Glutamatergic neuron (in vitro differentiated cells): Measurements from ENCODE around the gene SLC6A19. TPM values are rescaled to one million over a fixed set of nuclear protein-coding genes. Genes with fewer than 3 reads are reported as not detected.

ENCODE experiments used
- DNase-seq: peaks from one replicate; pipeline ENCODE4 v3.0.0; 2022
- H3K27ac Mint-ChIP-seq: one replicate; pipeline ENCODE4 v1.8.0; 2020; ENCODE audit warnings: mild to moderate bottlenecking, mixed read lengths, inconsistent platforms; ENCODE audit not compliant: unreplicated experiment
- H3K27me3 Mint-ChIP-seq: one replicate; pipeline ENCODE4 v1.8.0; 2020; ENCODE audit warnings: mild to moderate bottlenecking, moderate library complexity, mixed read lengths, inconsistent platforms; ENCODE audit not compliant: unreplicated experiment
- H3K36me3 Mint-ChIP-seq: one replicate; pipeline ENCODE4 v1.8.0; 2020; ENCODE audit warnings: mild to moderate bottlenecking, mixed read lengths, inconsistent platforms; ENCODE audit not compliant: unreplicated experiment
- H3K4me1 Mint-ChIP-seq: one replicate; pipeline ENCODE4 v1.8.0; 2020; ENCODE audit warnings: mild to moderate bottlenecking, low read depth, mixed read lengths, inconsistent platforms; ENCODE audit not compliant: unreplicated experiment
- H3K4me3 Mint-ChIP-seq: one replicate; pipeline ENCODE4 v1.8.0; 2020; ENCODE audit warnings: mild to moderate bottlenecking, mixed read lengths, inconsistent platforms; ENCODE audit not compliant: unreplicated experiment
- H3K9me3 Mint-ChIP-seq: one replicate; pipeline ENCODE4 v1.8.0; 2020; ENCODE audit warnings: mild to moderate bottlenecking, moderate library complexity, mixed read lengths, inconsistent platforms; ENCODE audit not compliant: unreplicated experiment
- CTCF ChIP-seq: fragments of 200-600 bp; sonication (generic); IDR thresholded peaks from one replicate; pipeline ENCODE4 v1.5.0; 2021; ENCODE audit not compliant: partially characterized antibody, unreplicated experiment
- total RNA-seq: library from RNA; stranded (reverse); fragmentation: NEBNext Ultra II Directional; extraction: Animal tissue kit (Norgen Biotek cat#: 25700); gene quantifications from one replicate; pipeline ENCODE4 v1.2.1, GENCODE V29; 2021; ENCODE audit not compliant: unreplicated experiment

SLC6A19 gene
- total RNA-seq, 1 donor from 2014 or later, result not detected

- Mint-ChIP-seq H3K9me3 (peaks cover 2% of the 10 kb centered on the region), H3K27ac (no peak overlapping the region), H3K36me3 (no peaks in the 10 kb centered on the region), H3K4me3 (no peak overlapping the region), H3K27me3 (peaks cover 10% of the 10 kb centered on the region), H3K4me1 (peaks cover 2% of the 10 kb centered on the region)
- DNase-seq, result peak; percentile 4
- no peak for TF ChIP-seq CTCF
These were observed 2.0 kb downstream of the SLC6A19 start for GRCh38 chr5:1203311-1203967.

DNA sequence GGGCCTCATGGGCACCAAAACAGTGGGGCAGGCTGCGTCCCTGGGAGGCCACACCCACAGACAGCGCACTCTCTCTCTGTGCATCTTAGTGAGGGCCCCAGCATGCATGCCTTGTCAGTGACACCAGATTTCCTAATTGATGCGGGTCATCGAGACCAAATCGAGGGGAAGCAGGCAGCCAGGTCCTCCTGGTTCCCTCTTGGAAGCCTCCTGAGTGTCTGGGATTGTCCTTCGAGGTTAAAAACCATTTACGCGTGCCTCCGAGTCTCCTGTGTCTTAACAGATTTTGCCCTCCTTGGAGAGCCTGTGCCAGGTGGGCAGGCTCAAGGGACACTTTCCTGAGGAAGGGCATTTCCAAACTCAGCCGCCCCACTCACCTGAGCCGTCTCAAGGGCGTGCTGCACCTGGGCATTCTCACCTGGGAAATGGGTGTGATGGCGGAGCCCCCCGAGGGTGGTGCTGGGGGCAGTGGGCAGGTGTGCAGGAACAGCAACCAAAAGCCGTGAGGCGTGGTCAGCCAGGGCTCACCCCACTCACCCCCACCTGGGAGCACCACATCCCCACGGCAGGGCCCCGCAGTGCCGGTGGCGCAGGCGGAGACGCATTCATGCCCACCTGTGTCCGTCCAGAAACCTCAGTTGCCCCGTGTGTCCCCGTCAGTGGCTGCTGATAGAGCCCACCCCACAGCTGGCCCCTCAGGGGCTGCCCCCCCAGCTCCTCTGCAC, 2.7 kb downstream of the SLC6A19 start:
- Mint-ChIP-seq H3K4me1 (peaks cover 2% of the 10 kb centered on the region), H3K4me3 (no peak overlapping the region), H3K27ac (no peak overlapping the region), H3K27me3 (peaks cover 10% of the 10 kb centered on the region), H3K36me3 (no peaks in the 10 kb centered on the region), H3K9me3 (peaks cover 2% of the 10 kb centered on the region)
- no peak for TF ChIP-seq CTCF
- DNase-seq, result peak; percentile 13

DNA sequence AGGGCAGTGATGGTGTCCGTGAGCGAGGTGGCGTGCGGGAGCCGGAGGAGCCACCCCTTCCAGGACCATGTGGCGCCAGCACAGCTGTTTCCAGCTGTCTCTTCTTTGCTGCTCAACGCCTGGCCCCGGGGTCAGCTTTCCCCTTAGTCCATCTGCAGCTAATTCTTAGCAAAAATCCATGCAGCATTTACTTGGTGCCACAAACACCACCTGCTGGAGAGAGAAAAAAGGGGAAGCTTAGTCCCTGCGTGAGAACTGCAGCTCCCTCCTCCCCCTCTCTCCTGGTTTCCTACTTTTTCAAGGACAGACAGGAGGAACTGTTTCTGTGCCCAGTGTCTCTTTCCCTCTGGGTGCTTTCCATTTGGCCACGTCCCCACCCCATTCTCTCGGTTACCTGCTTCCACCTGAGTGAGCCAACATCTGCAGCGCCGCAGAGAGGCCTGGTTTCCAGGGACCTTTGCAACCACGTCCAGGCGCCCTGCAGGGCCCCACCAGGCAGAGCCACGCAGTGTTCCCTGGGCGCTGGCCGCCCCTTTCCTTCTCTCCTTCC, 3.4 kb downstream of the SLC6A19 start:
- Mint-ChIP-seq H3K4me3 (no peak overlapping the region), H3K36me3 (no peaks in the 10 kb centered on the region), H3K4me1 (peaks cover 2% of the 10 kb centered on the region), H3K27ac (no peak overlapping the region), H3K9me3 (peaks cover 4% of the 10 kb centered on the region), H3K27me3 (peaks cover 12% of the 10 kb centered on the region)
- peak; percentile 18 for TF ChIP-seq CTCF
- peak; percentile 59 for DNase-seq

- no peak for TF ChIP-seq CTCF
- Mint-ChIP-seq H3K9me3 (peaks cover 4% of the 10 kb centered on the region), H3K27me3 (peaks cover 12% of the 10 kb centered on the region), H3K4me3 (no peak overlapping the region), H3K27ac (no peak overlapping the region), H3K4me1 (peaks cover 2% of the 10 kb centered on the region), H3K36me3 (no peaks in the 10 kb centered on the region)
- peak; percentile 14 for DNase-seq
These were observed 4.1 kb downstream of the SLC6A19 start for GRCh38 chr5:1205255-1206180.
